OCI-LY7 (cell line): ENCODE results near the gene AGAP3.

Source experiments
- CTCF ChIP-seq: fragments of 200-600 bp; sonication (generic); conservative IDR thresholded peaks from 2 replicates; pipeline ENCODE4 v1.5.1; 2014; ENCODE audit warnings: mild to moderate bottlenecking, antibody characterized with exemption, low read length, moderate library complexity, mixed read lengths
- EZH2phosphoT487 ChIP-seq: fragments of 200-600 bp; sonication (generic); IDR thresholded peaks from 2 replicates; pipeline ENCODE4 v1.6.1; 2018; ENCODE audit warnings: low read depth, borderline replicate concordance, mild to moderate bottlenecking, mixed run types, antibody characterized with exemption, low read length, moderate library complexity, mixed read lengths

- no peak for TF ChIP-seq CTCF
- no peak for TF ChIP-seq EZH2phosphoT487
Measured at GRCh38 chr7:151131592-151132293, 45.5 kb downstream of the AGAP3 start.
